Right cardiac atrium (tissue), 5 donors: ENCODE results near the gene MDM4. TPM values are rescaled to one million over a fixed set of nuclear protein-coding genes. Genes with fewer than 3 reads are reported as not detected.
A peak's percentile ranks its signal among the peaks of the same experiment; 100 is the strongest.

Experiments
- ATAC-seq, 2 donors: fragments of 200-7000 bp; cut with Tn5 transposase; one replicate each; pipeline versions ENCODE4 v1.8.0 to v1.9.1; 2020; ENCODE audit warnings: moderate library complexity in 2 of 2, mild to moderate bottlenecking in 1 of 2
- DNase-seq, 3 donors: peaks; one replicate each; pipeline ENCODE4 v3.0.0-alpha.2; 2020
- H3K27ac ChIP-seq: one replicate; pipeline ENCODE4 v1.5.1; 2013; ENCODE audit warnings: mild to moderate bottlenecking, low read length, control low read depth, moderate library complexity
- H3K27me3 ChIP-seq: one replicate; pipeline ENCODE4 v1.6.1; 2013; ENCODE audit not compliant: control insufficient read depth, insufficient read depth
- H3K4me1 ChIP-seq: one replicate; pipeline ENCODE4 v1.6.1; 2013; ENCODE audit warnings: low read length; ENCODE audit not compliant: control insufficient read depth, insufficient read depth
- H3K4me3 ChIP-seq: one replicate; pipeline ENCODE4 v1.5.1; 2013; ENCODE audit warnings: low read length, control low read depth
- H3K9me3 ChIP-seq: one replicate; pipeline ENCODE4 v1.6.1; 2013; ENCODE audit warnings: low read length; ENCODE audit not compliant: control insufficient read depth
- WGBS: extraction: QIAGEN DNeasy Blood & Tissue Kit; methylation state at CpG from one replicate; pipeline ENCODE4 v1.1.7; 2013; 5-methylcytosine and 5-hydroxymethylcytosine counted together
- intact Hi-C, 4 donors: fragments of 100-400 bp; cut with DNase I; formaldehyde crosslinking; loops; one replicate each; pipeline versions ENCODE4 v1.11.0 to v1.14.0; 2022 to 2023
- long read RNA-seq, 4 donors: library from polyadenylated mRNA; unstranded; transcript quantifications; one replicate each; pipeline ENCODE4 v2.0.0, GENCODE V29; 2020 to 2021
- polyA plus RNA-seq: library from polyadenylated mRNA; stranded (reverse); fragments of 200-250 nt; gene quantifications from one replicate; pipeline ENCODE4 v1.2.3, GENCODE V29; 2013
- total RNA-seq, 4 donors: library from RNA; stranded (reverse); fragmentation: NEBNext Ultra II Directional; extraction: Animal tissue kit (Norgen Biotek cat#: 25700); gene quantifications; one replicate each; pipeline ENCODE4 v1.2.1, GENCODE V29; 2021
- donor health status: healthy with polysubstance abuse.
- donor health status: DM: no; HTN: yes; CAD: no.
- donor health status: DM: no; HTN: no; CAD: no.
- donor health status: DM: no; HTN: yes; CAD: no; lungs with severe emphysema.
- donor health status: DM: yes; HTN: yes; CAD: no.

The MDM4 gene
- 10 to 100 TPM; 29.9 to 48.2 (median 34.9) TPM for total RNA-seq
- polyA plus RNA-seq: 10.5 TPM
- long read RNA-seq, donor 1, full-length matches to known transcripts: 5 of 8 reads
- long read RNA-seq, donor 1, partial matches to known transcripts: 2 of 8 reads
- long read RNA-seq, donor 1, other reads (novel, unspliced or antisense): 1 of 8 reads
- long read RNA-seq, donor 2, partial matches to known transcripts: 0 of 1 reads
- long read RNA-seq, donor 2, other reads (novel, unspliced or antisense): 1 of 1 reads
- long read RNA-seq, donor 3, full-length matches to known transcripts: 3 of 10 reads
- long read RNA-seq, donor 3, partial matches to known transcripts: 3 of 10 reads
- long read RNA-seq, donor 3, other reads (novel, unspliced or antisense): 4 of 10 reads
- long read RNA-seq, donor 4, full-length matches to known transcripts: 2 of 4 reads
- long read RNA-seq, donor 4, partial matches to known transcripts: 0 of 4 reads
- long read RNA-seq, donor 4, other reads (novel, unspliced or antisense): 2 of 4 reads

GRCh38 chr1:204516180-204516879, at the start of gene MDM4:
MDM4 (plus strand) TSS chr1:204516406; CDS start chr1:204525519, 9,113 bp downstream.
- H3K4me1 ChIP-seq: peaks cover 9% of the 10 kb centered on the region
- intact Hi-C loops: no loop called here
- ATAC-seq: peak; percentile 99

GRCh38 chr1:204466416-204467405, 49.5 kb upstream of the MDM4 start:
- H3K9me3 ChIP-seq: no peaks in the 10 kb centered on the region
- no peaks in the 10 kb centered on the region for H3K27me3 ChIP-seq
- peak overlapping the region; percentile 29 for H3K4me3 ChIP-seq
- H3K4me1 ChIP-seq: peaks cover 50% of the 10 kb centered on the region
- WGBS: 25% methylated on average over 17 of the region's 17 CpGs
- ATAC-seq: peak; percentile 67 to 74
- H3K27ac ChIP-seq: peak overlapping the region; percentile 98
- intact Hi-C loops: no loop called here
- peak; percentile 50 to 82 (median 81) for DNase-seq

More at GRCh38 chr1:204516180-204516879, at the start of gene MDM4:
- no peaks in the 10 kb centered on the region for H3K9me3 ChIP-seq
- WGBS: under 1% methylated on average over 43 of the region's 43 CpGs
- peak within 1 kb of the TSS; percentile 62 for H3K27ac ChIP-seq
- H3K4me3 ChIP-seq: peak within 1 kb of the TSS; percentile 59
- H3K27me3 ChIP-seq: no peaks in the 10 kb centered on the region
- peak; percentile 92 to 95 (median 94) for DNase-seq

GRCh38 chr1:204468206-204468605, 48.0 kb upstream of the MDM4 start:
- Histone ChIP-seq H3K9me3 (no peaks in the 10 kb centered on the region), H3K27ac (peak overlapping the region; percentile 48), H3K4me3 (no peak overlapping the region), H3K4me1 (peaks cover 41% of the 10 kb centered on the region), H3K27me3 (no peaks in the 10 kb centered on the region)
- ATAC-seq: no peak
- WGBS: 80% methylated on average over 10 of the region's 10 CpGs
- intact Hi-C loops: no loop called here
- DNase-seq: no peak

GRCh38 chr1:204468766-204469302, 47.4 kb upstream of the MDM4 start:
- intact Hi-C loops: no loop called here
- Histone ChIP-seq H3K4me3 (no peak overlapping the region), H3K9me3 (no peaks in the 10 kb centered on the region), H3K4me1 (peaks cover 36% of the 10 kb centered on the region), H3K27me3 (no peaks in the 10 kb centered on the region), H3K27ac (no peak overlapping the region)
- ATAC-seq: no peak
- no peak for DNase-seq
- 84% methylated on average over 18 of the region's 18 CpGs for WGBS

- H3K4me3 ChIP-seq: no peak overlapping the region
- H3K27me3 ChIP-seq: no peaks in the 10 kb centered on the region
- H3K27ac ChIP-seq: peak overlapping the region; percentile 11
- WGBS: 44% methylated on average over 10 of the region's 10 CpGs
- no peaks in the 10 kb centered on the region for H3K9me3 ChIP-seq
- DNase-seq (peak; percentile 51 to 80 (median 71)), ATAC-seq (peak in 1 of 2 donors; percentile 39)
- intact Hi-C loops: no loop called here
- peaks cover 31% of the 10 kb centered on the region for H3K4me1 ChIP-seq
Measured at GRCh38 chr1:204469304-204469703, 46.9 kb upstream of the MDM4 start.

GRCh38 chr1:204471687-204472086, 44.5 kb upstream of the MDM4 start:
- no peaks in the 10 kb centered on the region for H3K27me3 ChIP-seq
- WGBS: 98% methylated on average over 4 of the region's 4 CpGs
- intact Hi-C loops: no loop called here
- ATAC-seq (no peak), DNase-seq (no peak)
- H3K9me3 ChIP-seq: no peaks in the 10 kb centered on the region
- no peak overlapping the region for H3K4me3 ChIP-seq
- H3K4me1 ChIP-seq: peaks cover 20% of the 10 kb centered on the region
- H3K27ac ChIP-seq: no peak overlapping the region

GRCh38 chr1:204472660-204473059, 43.5 kb upstream of the MDM4 start:
- H3K4me1 ChIP-seq: peaks cover 23% of the 10 kb centered on the region

GRCh38 chr1:204473400-204473965, 42.7 kb upstream of the MDM4 start:
- ATAC-seq (no peak), DNase-seq (no peak)
- H3K4me3 ChIP-seq: no peak overlapping the region
- no peaks in the 10 kb centered on the region for H3K27me3 ChIP-seq
- H3K4me1 ChIP-seq: peaks cover 31% of the 10 kb centered on the region
- intact Hi-C loops: no loop called here
- H3K27ac ChIP-seq: no peak overlapping the region
- 63% methylated on average over 1 of the region's 1 CpG for WGBS
- H3K9me3 ChIP-seq: no peaks in the 10 kb centered on the region

More at GRCh38 chr1:204472660-204473059, 43.5 kb upstream of the MDM4 start:
- no peak for DNase-seq
- no peak for ATAC-seq
- intact Hi-C loops: no loop called here
- Histone ChIP-seq H3K27ac (no peak overlapping the region), H3K27me3 (no peaks in the 10 kb centered on the region), H3K9me3 (no peaks in the 10 kb centered on the region), H3K4me3 (no peak overlapping the region)
- 97% methylated on average over 2 of the region's 2 CpGs for WGBS

GRCh38 chr1:204475656-204476432, 40.4 kb upstream of the MDM4 start:
- Histone ChIP-seq H3K4me1 (peaks cover 40% of the 10 kb centered on the region), H3K9me3 (no peaks in the 10 kb centered on the region), H3K4me3 (no peak overlapping the region), H3K27me3 (no peaks in the 10 kb centered on the region), H3K27ac (peak overlapping the region; percentile 5)
- DNase-seq (peak in 1 of 3 donors; percentile 55), ATAC-seq (no peak)
- WGBS: 64% methylated on average over 9 of the region's 9 CpGs
- intact Hi-C loops: no loop called here
